GM21381 (cell line): ENCODE data around the gene MMD.
"Not testable (repeated sequence)": the region's sequence is repeated elsewhere in the genome, so short reads cannot be mapped to it uniquely, and the experiment has no call there.

Source experiments
- ATAC-seq: cut with Tn5 transposase; IDR thresholded peaks from one replicate; pipeline ENCODE4 v1.9.1; 2021; ENCODE audit warnings: mild to moderate bottlenecking, moderate library complexity; ENCODE audit not compliant: unreplicated experiment

MMD gene

GRCh38 chr17:55421179-55421934 lies at the start of gene MMD:
Gene MMD (minus strand): TSS chr17:55421835. CDS start chr17:55421695, 140 bp downstream.
- peak; percentile 3 for ATAC-seq

- no peak for ATAC-seq
These were observed 45.0 kb upstream of the MMD start for GRCh38 chr17:55466671-55467070.

GRCh38 chr17:55465771-55466170 lies 44.1 kb upstream of the MMD start:
- not testable (repeated sequence) for ATAC-seq

GRCh38 chr17:55463600-55463999 lies 42.0 kb upstream of the MMD start:
- peak; percentile 85 for ATAC-seq

- no peak for ATAC-seq
These were observed 41.1 kb upstream of the MMD start for GRCh38 chr17:55462711-55463110.

- ATAC-seq, result no peak
These were observed 40.6 kb upstream of the MMD start for GRCh38 chr17:55462234-55462633.

GRCh38 chr17:55458978-55459377 lies 37.3 kb upstream of the MMD start:
- no peak for ATAC-seq

GRCh38 chr17:55458287-55458900 lies 36.8 kb upstream of the MMD start:
- no peak for ATAC-seq

GRCh38 chr17:55456307-55457240 lies 34.9 kb upstream of the MMD start:
- ATAC-seq, result no peak

GRCh38 chr17:55454906-55455474 lies 33.4 kb upstream of the MMD start:
- ATAC-seq, result no peak

- no peak for ATAC-seq
These were observed 32.4 kb upstream of the MMD start for GRCh38 chr17:55453839-55454557.

GRCh38 chr17:55452139-55452790 lies 30.6 kb upstream of the MMD start:
- peak; percentile 67 for ATAC-seq

- no peak for ATAC-seq
These were observed 30.1 kb upstream of the MMD start for GRCh38 chr17:55451758-55452138.

GRCh38 chr17:55451203-55451641 lies 29.6 kb upstream of the MMD start:
- no peak for ATAC-seq

- ATAC-seq, result no peak
These were observed 28.7 kb upstream of the MMD start for GRCh38 chr17:55450232-55450825.

GRCh38 chr17:55448681-55449080 lies 27.0 kb upstream of the MMD start:
- no peak for ATAC-seq

GRCh38 chr17:55446581-55447205 lies 25.1 kb upstream of the MMD start:
- no peak for ATAC-seq

- ATAC-seq, result not testable (repeated sequence)
These were observed 24.4 kb upstream of the MMD start for GRCh38 chr17:55446004-55446403.
